GM12878 (cell line): ENCODE results near the gene TMEM181. TPM values are rescaled to one million over a fixed set of nuclear protein-coding genes. Genes with fewer than 3 reads are reported as not detected.
"Not testable (repeated sequence)": the region's sequence is repeated elsewhere in the genome, so short reads cannot be mapped to it uniquely, and the experiment has no call there.

Source experiments
- ATAC-seq: fragments of 200-7000 bp; cut with Tn5 transposase; 3 replicates; pipeline ENCODE4 v1.9.1; 2020; ENCODE audit warnings: mild to moderate bottlenecking, moderate library complexity
- BruUV-seq: library from RNA; stranded (reverse); fragments of 400-500 nt; replicated peaks from 2 replicates; lab custom pipeline; 2021; lab: Mats Ljungman, UMichigan
- CTCF ChIA-PET: fragments of 300-600 bp; sonication (Branson Sonifier 250); formaldehyde crosslinking; extraction: SDS; loops from one replicate; lab custom pipeline; 2021; ENCODE audit warnings: inconsistent platforms; lab: Yijun Ruan, JAX
- POLR2A ChIA-PET: fragments of 350-600 bp; formaldehyde crosslinking; extraction: SDS; loops from one replicate; lab custom pipeline; 2021; ENCODE audit warnings: inconsistent platforms; lab: Charles Lee
- RAD21 ChIA-PET: fragments of 300-600 bp; sonication (Branson Sonifier 250); formaldehyde crosslinking; loops from one replicate; lab custom pipeline; 2023; ENCODE audit warnings: antibody characterized with exemption; ENCODE audit not compliant: unreplicated experiment; lab: Charles Lee
- SMC1A ChIA-PET: fragments of 300-600 bp; sonication (Branson Sonifier 250); formaldehyde crosslinking; loops from one replicate; lab custom pipeline; 2023; ENCODE audit not compliant: unreplicated experiment, uncharacterized antibody; lab: Charles Lee
- DNase-seq: peaks from one replicate; pipeline ENCODE4 v3.0.0-alpha.2; 2011; ENCODE audit warnings: low read depth, low spot score
- FAIRE-seq: peaks from 3 replicates; lab custom pipeline; 2011; peaks lifted over from hg19 to GRCh38; lab: Jason Lieb, UNC
- H2AFZ ChIP-seq: 2 replicates; pipeline ENCODE4 v1.6.0; 2011; ENCODE audit warnings: low read depth, low read length, control low read depth; ENCODE audit not compliant: control insufficient read depth
- H3K27ac ChIP-seq: 2 replicates; pipeline ENCODE4 v1.5.1; 2011; ENCODE audit warnings: control low read depth; ENCODE audit not compliant: control insufficient read depth, insufficient read depth
- H3K27me3 ChIP-seq, 2 experiments: replicated peaks in 1 of 2; 2 replicates each; pipeline versions ENCODE4 v1.6.0 to v1.6.1; 2011; ENCODE audit warnings: low read length in 1 of 2; ENCODE audit not compliant: control insufficient read depth in 2 of 2, insufficient read depth in 2 of 2
- H3K36me3 ChIP-seq, 2 experiments: 2 replicates each; pipeline ENCODE4 v1.5.1; 2011; ENCODE audit warnings: low read length in 1 of 2; ENCODE audit not compliant: control insufficient read depth in 2 of 2, insufficient read depth in 2 of 2
- H3K4me1 ChIP-seq: 2 replicates; pipeline ENCODE4 v1.6.1; 2011; ENCODE audit warnings: mild to moderate bottlenecking, low read length, moderate library complexity, mixed read lengths; ENCODE audit not compliant: control insufficient read depth, insufficient read depth
- H3K4me2 ChIP-seq: 2 replicates; pipeline ENCODE4 v1.6.0; 2011; ENCODE audit warnings: control low read depth; ENCODE audit not compliant: control insufficient read depth, insufficient read depth
- H3K4me3 ChIP-seq: fragments of 200-600 bp; sonication (generic); 2 replicates; pipeline ENCODE4 v1.5.1; 2016
- H3K79me2 ChIP-seq: 2 replicates; pipeline ENCODE4 v1.6.0; 2011; ENCODE audit warnings: low read length; ENCODE audit not compliant: control insufficient read depth, insufficient read depth
- H3K9ac ChIP-seq: 2 replicates; pipeline ENCODE4 v1.8.0; 2011; ENCODE audit warnings: low read length, control low read depth, mixed read lengths; ENCODE audit not compliant: control insufficient read depth, insufficient read depth
- H3K9me3 ChIP-seq: replicated peaks from 3 replicates; pipeline ENCODE4 v1.5.1; 2011; ENCODE audit warnings: mild to moderate bottlenecking, low read length; ENCODE audit not compliant: control insufficient read depth, insufficient read depth
- H4K20me1 ChIP-seq: 2 replicates; pipeline ENCODE4 v1.6.0; 2011; ENCODE audit not compliant: control insufficient read depth, insufficient read depth
- BRCA1 ChIP-seq: IDR thresholded peaks from 2 replicates; pipeline ENCODE4 v1.6.1; 2011; ENCODE audit warnings: low read depth, low read length, improper control_type of control experiment
- CREM ChIP-seq: IDR thresholded peaks from 2 replicates; pipeline ENCODE4 v1.6.1; 2014; ENCODE audit warnings: antibody characterized with exemption, low read depth
- CUX1 ChIP-seq: IDR thresholded peaks from 2 replicates; pipeline ENCODE4 v1.6.1; 2012; ENCODE audit warnings: improper control_type of control experiment, low read depth, low read length; ENCODE audit not compliant: insufficient replicate concordance
- WGBS: methylation state at CpG from one replicate; pipeline ENCODE4 v1.1.6; 2016; ENCODE audit warnings: low lambda C conversion rate; ENCODE audit not compliant: insufficient replicate concordance, insufficient coverage; ENCODE audit errors: missing lambda C conversion rate; 5-methylcytosine and 5-hydroxymethylcytosine counted together
- in situ Hi-C: fragments of 300-500 bp; cut with MboI; formaldehyde crosslinking; loops from 9 replicates; pipeline ENCODE4 v1.14.3; 2018; ENCODE audit warnings: mixed read lengths
- intact Hi-C: fragments of 100-400 bp; cut with micrococcal nuclease; formaldehyde crosslinking; loops from one replicate; pipeline ENCODE4 v1.14.2; 2022; ENCODE audit not compliant: unreplicated experiment
- polyA plus RNA-seq, 11 experiments: library from polyadenylated mRNA; depleted of rRNA in 4 of 11; unstranded in 6 of 11; stranded (reverse) in 5 of 11; fragments of >200 nt; fragmentation: Nextera tagmentation in 4 of 11; fragmentation: Illumina TruSeq in 1 of 11; extraction: Ambion mirVana in 4 of 11; extraction: Trizol in 1 of 11; gene quantifications; 1 replicate in 1 of 11; 2 replicates in 10 of 11; pipeline versions ENCODE4 v1.2.1 to v1.2.3, GENCODE V29; 2011 to 2016; ENCODE audit warnings: inconsistent platforms in 2 of 11, missing spikeins in 2 of 11, low read depth in 1 of 11
- total RNA-seq, 4 experiments: library from RNA; depleted of rRNA in 3 of 4; stranded (reverse); fragments of >200 nt in 3 of 4; fragmentation: Illumina TruSeq in 1 of 4; extraction: Trizol in 1 of 4; gene quantifications; 2 replicates each; pipeline versions ENCODE4 v1.2.1 to v1.2.3, GENCODE V29; 2013 to 2021

TMEM181 gene
- total and polyA plus RNA-seq, 10 of the 15 experiments (the other 5 are each of a cell fraction or from before 2014, with no cell fraction given): 1.5 to 7.9 (median 5.2) TPM

GRCh38 chr6:158655569-158656450, 95.9 kb downstream of the TMEM181 start (continued):
- TF ChIP-seq CUX1 (no peak), CREM (no peak), BRCA1 (no peak)

- not testable (repeated sequence) for FAIRE-seq
Measured at GRCh38 chr6:158656986-158657385, 97.1 kb downstream of the TMEM181 start.

More at GRCh38 chr6:158656986-158657385, 97.1 kb downstream of the TMEM181 start:
- H3K27me3 ChIP-seq, SMC1A ChIA-PET, in situ Hi-C loops, H3K9ac ChIP-seq, H3K79me2 ChIP-seq, H3K4me3 ChIP-seq, H3K4me2 ChIP-seq, POLR2A ChIA-PET, intact Hi-C loops, DNase-seq, H3K9me3 ChIP-seq, RAD21 ChIA-PET, H3K36me3 ChIP-seq, H2AFZ ChIP-seq, BruUV-seq, H4K20me1 ChIP-seq, H3K27ac ChIP-seq, ATAC-seq: not testable (repeated sequence)
- WGBS: 91% methylated on average over 9 of the region's 9 CpGs
- CTCF ChIA-PET: interaction anchor here (0.6 kb wide), 1 partner anchor 456 kb away, joined by 3 read pairs; no protein-coding TSS in a partner anchor
- peaks cover 29% of the 10 kb centered on the region for H3K4me1 ChIP-seq
